ENCODE data around the gene NOP53.
"Not testable (repeated sequence)": the region's sequence is repeated elsewhere in the genome, so short reads cannot be mapped to it uniquely, and the experiment has no call there.

Gene NOP53

GRCh38 chr19:47745010-47745901, at the start of gene NOP53:
NOP53 (plus strand) TSS chr19:47745546; CDS start chr19:47745560, 14 bp downstream.
- peak; percentile 97 for DNase-seq (ENCODE audit: low read depth)

GRCh38 chr19:47696635-47697034, 48.7 kb upstream of the NOP53 start:
- DNase-seq (ENCODE audit: low read depth) = no peak

GRCh38 chr19:47697863-47698609, 47.3 kb upstream of the NOP53 start:
- DNase-seq (ENCODE audit: low read depth) = peak; percentile 85

- no peak for DNase-seq (ENCODE audit: low read depth)
These were observed 46.6 kb upstream of the NOP53 start for GRCh38 chr19:47698631-47699359.

GRCh38 chr19:47699360-47699917, 45.9 kb upstream of the NOP53 start:
- DNase-seq (ENCODE audit: low read depth) = peak; percentile 51

GRCh38 chr19:47700934-47701716, 44.2 kb upstream of the NOP53 start:
- no peak for DNase-seq (ENCODE audit: low read depth)

- no peak for DNase-seq (ENCODE audit: low read depth)
These were observed 43.4 kb upstream of the NOP53 start for GRCh38 chr19:47701717-47702552.

GRCh38 chr19:47702671-47703070, 42.7 kb upstream of the NOP53 start:
- no peak for DNase-seq (ENCODE audit: low read depth)

- no peak for DNase-seq (ENCODE audit: low read depth)
These were observed 42.0 kb upstream of the NOP53 start for GRCh38 chr19:47703301-47703700.

- peak; percentile 49 for DNase-seq (ENCODE audit: low read depth)
These were observed 41.3 kb upstream of the NOP53 start for GRCh38 chr19:47704024-47704423.

- DNase-seq (ENCODE audit: low read depth) = no peak
These were observed 40.7 kb upstream of the NOP53 start for GRCh38 chr19:47704656-47705055.

- DNase-seq (ENCODE audit: low read depth) = peak; percentile 75
These were observed 38.0 kb upstream of the NOP53 start for GRCh38 chr19:47707135-47707925.

- no peak for DNase-seq (ENCODE audit: low read depth)
These were observed 33.6 kb upstream of the NOP53 start for GRCh38 chr19:47711652-47712242.

GRCh38 chr19:47713046-47714021, 32.0 kb upstream of the NOP53 start, which contains the start of gene EHD2:
EHD2 (plus strand) TSS chr19:47713422; CDS start chr19:47716613, 3,191 bp downstream.
- DNase-seq (ENCODE audit: low read depth) = peak; percentile 83

- DNase-seq (ENCODE audit: low read depth) = no peak
These were observed 31.0 kb upstream of the NOP53 start for GRCh38 chr19:47714339-47714738.

- not testable (repeated sequence) for DNase-seq (ENCODE audit: low read depth)
These were observed 30.5 kb upstream of the NOP53 start for GRCh38 chr19:47714855-47715254.

- no peak for DNase-seq (ENCODE audit: low read depth)
These were observed 28.9 kb upstream of the NOP53 start for GRCh38 chr19:47716270-47716937.

Data from EH (cell line).